ENCODE data around the gene METTL23. TPM values are rescaled to one million over a fixed set of nuclear protein-coding genes. Genes with fewer than 3 reads are reported as not detected.

The METTL23 gene
- total and polyA plus RNA-seq, 2 experiments from 2014 or later, result 41.6 to 55.9 TPM

DNA sequence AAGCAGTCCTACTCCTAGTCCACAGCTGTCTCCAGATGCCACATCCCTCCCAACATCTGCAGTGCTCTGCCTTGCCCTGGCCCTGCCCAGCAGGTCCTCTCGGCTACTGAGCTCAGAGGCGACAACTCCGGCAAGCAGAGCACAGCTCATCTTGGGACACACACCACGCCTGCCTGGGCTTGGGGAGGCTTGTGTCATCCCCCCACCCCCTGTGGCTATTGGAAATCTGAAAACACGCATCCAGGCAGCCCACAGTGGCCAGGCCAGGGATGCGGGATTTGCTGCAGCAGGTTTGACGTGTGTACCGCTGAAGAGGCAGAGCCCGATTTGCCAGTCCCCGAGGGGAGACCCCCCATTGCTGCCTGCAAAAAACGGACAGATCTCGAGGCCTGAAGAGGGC, 41.3 kb upstream of the METTL23 start:
- Mint-ChIP-seq H3K4me3 (no peak overlapping the region), H3K9me3 (no peaks in the 10 kb centered on the region), H3K27me3 (ENCODE audit: insufficient read depth, low read depth, poor library complexity) (peaks cover 18% of the 10 kb centered on the region), H3K27ac (peak overlapping the region; percentile 43; the same call in 1 of the 2 replicates), H3K36me3 (ENCODE audit: low read depth) (no peaks in the 10 kb centered on the region; the same call in 2 of the 3 replicates), H3K4me1 (peaks cover 52% of the 10 kb centered on the region)
- no peak overlapping the region for H3K27ac ChIP-seq (ENCODE audit: low read depth)
- no peaks in the 10 kb centered on the region for H3F3A ChIP-seq (replicated peaks; ENCODE audit: low read depth)
- H3K27me3 ChIP-seq (ENCODE audit: insufficient read depth), result no peaks in the 10 kb centered on the region
- no peaks in the 10 kb centered on the region for H4K20me1 ChIP-seq (replicated peaks; ENCODE audit: insufficient read depth)
- no peak overlapping the region for H3K4me3 ChIP-seq
- no peak overlapping the region for H2AFZ ChIP-seq
- no peaks in the 10 kb centered on the region for H3K9me2 ChIP-seq (ENCODE audit: insufficient read depth)
- H3K4me2 ChIP-seq, result no peak overlapping the region
- H3K36me3 ChIP-seq (ENCODE audit: insufficient read depth), result no peaks in the 10 kb centered on the region
- TF ChIP-seq EZH2phosphoT487 (IDR thresholded peaks at IDR 0.05; ENCODE audit: unreplicated experiment), result no peak
- no peak for TF ChIP-seq CREB1 (CRISPR knock-in tag; IDR thresholded peaks at IDR 0.05; ENCODE audit: low read depth)
- no peak for TF ChIP-seq STAT1 (IDR thresholded peaks at IDR 0.05; ENCODE audit: unreplicated experiment)
- TF ChIP-seq JUNB (IDR thresholded peaks at IDR 0.05; ENCODE audit: unreplicated experiment), result no peak
- no peak for TF ChIP-seq EZH2 (IDR thresholded peaks at IDR 0.05; ENCODE audit: low read depth, unreplicated experiment)
- no peaks in the 10 kb centered on the region for H3K79me2 ChIP-seq (replicated peaks; ENCODE audit: insufficient read depth)
- ATAC-seq, result no peak
- no peak for DNase-seq (ENCODE audit: low spot score)
- H3K4me1 ChIP-seq (ENCODE audit: insufficient read depth), result peaks cover 8% of the 10 kb centered on the region

DNA sequence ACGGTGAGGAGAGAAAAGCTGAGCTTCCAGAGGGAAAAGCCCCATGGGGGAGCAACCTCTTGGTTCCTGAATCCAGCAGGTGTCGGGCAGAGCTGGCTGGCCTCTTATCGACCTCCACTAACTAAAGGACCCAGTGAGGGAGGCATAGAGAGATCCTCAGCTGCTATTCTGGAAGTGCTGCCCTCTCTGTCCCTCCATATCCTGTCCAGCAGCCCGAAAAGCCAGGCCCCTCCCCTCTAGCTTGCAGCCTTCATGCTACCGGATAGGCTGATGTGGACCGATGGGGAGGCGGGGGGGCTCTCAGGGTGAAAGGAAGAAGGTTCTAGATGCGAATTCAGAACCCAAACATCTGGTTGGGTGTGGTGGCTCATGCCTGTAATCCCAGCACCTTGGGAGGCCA, 40.8 kb upstream of the METTL23 start:
- no peaks in the 10 kb centered on the region for H3K36me3 ChIP-seq (ENCODE audit: insufficient read depth)
- no peaks in the 10 kb centered on the region for H3K79me2 ChIP-seq (replicated peaks; ENCODE audit: insufficient read depth)
- no peak for ATAC-seq
- no peaks in the 10 kb centered on the region for H3F3A ChIP-seq (replicated peaks; ENCODE audit: low read depth)
- H3K27me3 ChIP-seq (ENCODE audit: insufficient read depth), result no peaks in the 10 kb centered on the region
- no peak overlapping the region for H3K4me3 Mint-ChIP-seq
- no peak overlapping the region for H3K27ac Mint-ChIP-seq
- no peak overlapping the region for H2AFZ ChIP-seq
- no peak overlapping the region for H3K4me3 ChIP-seq
- H4K20me1 ChIP-seq (replicated peaks; ENCODE audit: insufficient read depth), result no peaks in the 10 kb centered on the region
- H3K27ac ChIP-seq (ENCODE audit: low read depth), result no peak overlapping the region
- DNase-seq (ENCODE audit: low spot score), result no peak
- TF ChIP-seq ZNF331 (CRISPR knock-in tag; IDR thresholded peaks at IDR 0.05; ENCODE audit: low read depth) (no peak), NANOG (IDR thresholded peaks at IDR 0.05; ENCODE audit: borderline replicate concordance) (no peak), EZH2phosphoT487 (IDR thresholded peaks at IDR 0.05; ENCODE audit: unreplicated experiment) (no peak), POLR2AphosphoS5 (IDR thresholded peaks at IDR 0.05; ENCODE audit: low read depth) (no peak), JUNB (IDR thresholded peaks at IDR 0.05; ENCODE audit: unreplicated experiment) (no peak), ZNF114 (CRISPR knock-in tag; IDR thresholded peaks at IDR 0.05) (no peak), STAT1 (IDR thresholded peaks at IDR 0.05; ENCODE audit: unreplicated experiment) (no peak), CREB1 (CRISPR knock-in tag; IDR thresholded peaks at IDR 0.05; ENCODE audit: low read depth) (no peak)
- TF ChIP-seq, protein P1, sequence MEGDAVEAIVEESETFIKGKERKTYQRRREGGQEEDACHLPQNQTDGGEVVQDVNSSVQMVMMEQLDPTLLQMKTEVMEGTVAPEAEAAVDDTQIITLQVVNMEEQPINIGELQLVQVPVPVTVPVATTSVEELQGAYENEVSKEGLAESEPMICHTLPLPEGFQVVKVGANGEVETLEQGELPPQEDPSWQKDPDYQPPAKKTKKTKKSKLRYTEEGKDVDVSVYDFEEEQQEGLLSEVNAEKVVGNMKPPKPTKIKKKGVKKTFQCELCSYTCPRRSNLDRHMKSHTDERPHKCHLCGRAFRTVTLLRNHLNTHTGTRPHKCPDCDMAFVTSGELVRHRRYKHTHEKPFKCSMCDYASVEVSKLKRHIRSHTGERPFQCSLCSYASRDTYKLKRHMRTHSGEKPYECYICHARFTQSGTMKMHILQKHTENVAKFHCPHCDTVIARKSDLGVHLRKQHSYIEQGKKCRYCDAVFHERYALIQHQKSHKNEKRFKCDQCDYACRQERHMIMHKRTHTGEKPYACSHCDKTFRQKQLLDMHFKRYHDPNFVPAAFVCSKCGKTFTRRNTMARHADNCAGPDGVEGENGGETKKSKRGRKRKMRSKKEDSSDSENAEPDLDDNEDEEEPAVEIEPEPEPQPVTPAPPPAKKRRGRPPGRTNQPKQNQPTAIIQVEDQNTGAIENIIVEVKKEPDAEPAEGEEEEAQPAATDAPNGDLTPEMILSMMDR (conservative IDR thresholded peaks at IDR 0.05; ENCODE audit: low read depth in 2 of 2), result no peak
- TF ChIP-seq, protein P2, sequence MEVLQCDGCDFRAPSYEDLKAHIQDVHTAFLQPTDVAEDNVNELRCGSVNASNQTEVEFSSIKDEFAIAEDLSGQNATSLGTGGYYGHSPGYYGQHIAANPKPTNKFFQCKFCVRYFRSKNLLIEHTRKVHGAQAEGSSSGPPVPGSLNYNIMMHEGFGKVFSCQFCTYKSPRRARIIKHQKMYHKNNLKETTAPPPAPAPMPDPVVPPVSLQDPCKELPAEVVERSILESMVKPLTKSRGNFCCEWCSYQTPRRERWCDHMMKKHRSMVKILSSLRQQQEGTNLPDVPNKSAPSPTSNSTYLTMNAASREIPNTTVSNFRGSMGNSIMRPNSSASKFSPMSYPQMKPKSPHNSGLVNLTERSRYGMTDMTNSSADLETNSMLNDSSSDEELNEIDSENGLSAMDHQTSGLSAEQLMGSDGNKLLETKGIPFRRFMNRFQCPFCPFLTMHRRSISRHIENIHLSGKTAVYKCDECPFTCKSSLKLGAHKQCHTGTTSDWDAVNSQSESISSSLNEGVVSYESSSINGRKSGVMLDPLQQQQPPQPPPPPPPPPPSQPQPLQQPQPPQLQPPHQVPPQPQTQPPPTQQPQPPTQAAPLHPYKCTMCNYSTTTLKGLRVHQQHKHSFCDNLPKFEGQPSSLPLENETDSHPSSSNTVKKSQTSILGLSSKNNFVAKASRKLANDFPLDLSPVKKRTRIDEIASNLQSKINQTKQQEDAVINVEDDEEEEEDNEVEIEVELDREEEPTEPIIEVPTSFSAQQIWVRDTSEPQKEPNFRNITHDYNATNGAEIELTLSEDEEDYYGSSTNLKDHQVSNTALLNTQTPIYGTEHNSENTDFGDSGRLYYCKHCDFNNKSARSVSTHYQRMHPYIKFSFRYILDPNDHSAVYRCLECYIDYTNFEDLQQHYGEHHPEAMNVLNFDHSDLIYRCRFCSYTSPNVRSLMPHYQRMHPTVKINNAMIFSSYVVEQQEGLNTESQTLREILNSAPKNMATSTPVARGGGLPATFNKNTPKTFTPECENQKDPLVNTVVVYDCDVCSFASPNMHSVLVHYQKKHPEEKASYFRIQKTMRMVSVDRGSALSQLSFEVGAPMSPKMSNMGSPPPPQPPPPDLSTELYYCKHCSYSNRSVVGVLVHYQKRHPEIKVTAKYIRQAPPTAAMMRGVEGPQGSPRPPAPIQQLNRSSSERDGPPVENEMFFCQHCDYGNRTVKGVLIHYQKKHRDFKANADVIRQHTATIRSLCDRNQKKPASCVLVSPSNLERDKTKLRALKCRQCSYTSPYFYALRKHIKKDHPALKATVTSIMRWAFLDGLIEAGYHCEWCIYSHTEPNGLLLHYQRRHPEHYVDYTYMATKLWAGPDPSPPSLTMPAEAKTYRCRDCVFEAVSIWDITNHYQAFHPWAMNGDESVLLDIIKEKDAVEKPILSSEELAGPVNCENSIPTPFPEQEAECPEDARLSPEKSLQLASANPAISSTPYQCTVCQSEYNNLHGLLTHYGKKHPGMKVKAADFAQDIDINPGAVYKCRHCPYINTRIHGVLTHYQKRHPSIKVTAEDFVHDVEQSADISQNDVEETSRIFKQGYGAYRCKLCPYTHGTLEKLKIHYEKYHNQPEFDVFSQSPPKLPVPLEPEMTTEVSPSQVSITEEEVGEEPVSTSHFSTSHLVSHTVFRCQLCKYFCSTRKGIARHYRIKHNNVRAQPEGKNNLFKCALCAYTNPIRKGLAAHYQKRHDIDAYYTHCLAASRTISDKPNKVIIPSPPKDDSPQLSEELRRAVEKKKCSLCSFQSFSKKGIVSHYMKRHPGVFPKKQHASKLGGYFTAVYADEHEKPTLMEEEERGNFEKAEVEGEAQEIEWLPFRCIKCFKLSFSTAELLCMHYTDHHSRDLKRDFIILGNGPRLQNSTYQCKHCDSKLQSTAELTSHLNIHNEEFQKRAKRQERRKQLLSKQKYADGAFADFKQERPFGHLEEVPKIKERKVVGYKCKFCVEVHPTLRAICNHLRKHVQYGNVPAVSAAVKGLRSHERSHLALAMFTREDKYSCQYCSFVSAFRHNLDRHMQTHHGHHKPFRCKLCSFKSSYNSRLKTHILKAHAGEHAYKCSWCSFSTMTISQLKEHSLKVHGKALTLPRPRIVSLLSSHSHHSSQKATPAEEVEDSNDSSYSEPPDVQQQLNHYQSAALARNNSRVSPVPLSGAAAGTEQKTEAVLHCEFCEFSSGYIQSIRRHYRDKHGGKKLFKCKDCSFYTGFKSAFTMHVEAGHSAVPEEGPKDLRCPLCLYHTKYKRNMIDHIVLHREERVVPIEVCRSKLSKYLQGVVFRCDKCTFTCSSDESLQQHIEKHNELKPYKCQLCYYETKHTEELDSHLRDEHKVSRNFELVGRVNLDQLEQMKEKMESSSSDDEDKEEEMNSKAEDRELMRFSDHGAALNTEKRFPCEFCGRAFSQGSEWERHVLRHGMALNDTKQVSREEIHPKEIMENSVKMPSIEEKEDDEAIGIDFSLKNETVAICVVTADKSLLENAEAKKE (CRISPR knock-in tag; IDR thresholded peaks at IDR 0.05), result no peak
- peaks cover 17% of the 10 kb centered on the region for H3K27me3 Mint-ChIP-seq (ENCODE audit: insufficient read depth, low read depth, poor library complexity)
- peaks cover 8% of the 10 kb centered on the region for H3K4me1 ChIP-seq (ENCODE audit: insufficient read depth)
- H3K9me2 ChIP-seq (ENCODE audit: insufficient read depth), result no peaks in the 10 kb centered on the region
- no peak overlapping the region for H3K4me2 ChIP-seq
- H3K9me3 Mint-ChIP-seq, result no peaks in the 10 kb centered on the region
- H3K36me3 Mint-ChIP-seq (ENCODE audit: low read depth), result no peaks in the 10 kb centered on the region; the same call in 2 of the 3 replicates
- peaks cover 52% of the 10 kb centered on the region for H3K4me1 Mint-ChIP-seq

Data from GM23338 (cell line).